A673 (cell line): ENCODE measurements around the gene PCDH11Y. TPM values are rescaled to one million over a fixed set of nuclear protein-coding genes. Genes with fewer than 3 reads are reported as not detected.
"Not testable (repeated sequence)": the region's sequence is repeated elsewhere in the genome, so short reads cannot be mapped to it uniquely, and the experiment has no call there.

Experiments used
- BruUV-seq: library from RNA; stranded (reverse); fragments of 400-500 nt; replicated peaks from 2 replicates; lab custom pipeline; 2021; lab: Mats Ljungman, UMichigan
- CTCF ChIA-PET: fragments of 300-600 bp; sonication (Branson Sonifier 250); formaldehyde crosslinking; loops from one replicate; lab custom pipeline; 2022; ENCODE audit warnings: antibody characterized with exemption; lab: Charles Lee
- POLR2A ChIA-PET: fragments of 300-600 bp; sonication (Branson Sonifier 250); formaldehyde crosslinking; loops from one replicate; lab custom pipeline; 2022; ENCODE audit warnings: antibody characterized with exemption; ENCODE audit not compliant: low non-redundant PET; lab: Charles Lee
- DNase-seq: peaks from one replicate; pipeline ENCODE4 v3.0.0-alpha.2; 2015; ENCODE audit warnings: low spot score
- H3K27ac ChIP-seq: fragments of 200-600 bp; sonication (generic); 2 replicates; pipeline ENCODE4 v1.5.1; 2016; ENCODE audit warnings: mixed run types, low read depth, mild to moderate bottlenecking, mixed read lengths, antibody characterized with exemption, low read length; ENCODE audit not compliant: poor library complexity, severe bottlenecking
- H3K27me3 ChIP-seq: fragments of 200-600 bp; sonication (generic); replicated peaks from 2 replicates; pipeline ENCODE4 v1.6.1; 2017; ENCODE audit warnings: mixed run types, low read depth, mild to moderate bottlenecking, mixed read lengths, antibody characterized with exemption, low read length; ENCODE audit not compliant: insufficient read depth, poor library complexity
- H3K36me3 ChIP-seq: fragments of 200-600 bp; sonication (generic); 2 replicates; pipeline ENCODE4 v1.6.1; 2016; ENCODE audit warnings: mixed run types, mild to moderate bottlenecking, mixed read lengths, antibody characterized with exemption, low read length; ENCODE audit not compliant: insufficient read depth, poor library complexity, severe bottlenecking
- H3K4me1 ChIP-seq: fragments of 200-600 bp; sonication (generic); 2 replicates; pipeline ENCODE4 v1.6.1; 2017; ENCODE audit warnings: mixed run types, mild to moderate bottlenecking, mixed read lengths, antibody characterized with exemption, low read length; ENCODE audit not compliant: insufficient read depth, poor library complexity, severe bottlenecking
- H3K4me3 ChIP-seq: fragments of 200-600 bp; sonication (generic); 2 replicates; pipeline ENCODE4 v1.5.1; 2016; ENCODE audit warnings: low read depth, mixed run types, mild to moderate bottlenecking, mixed read lengths, low read length; ENCODE audit not compliant: poor library complexity, severe bottlenecking
- H3K9me3 ChIP-seq: fragments of 200-600 bp; sonication (generic); 2 replicates; pipeline ENCODE4 v1.6.1; 2016; ENCODE audit warnings: mixed run types, low read depth, mild to moderate bottlenecking, mixed read lengths, antibody characterized with exemption, low read length; ENCODE audit not compliant: poor library complexity, severe bottlenecking
- intact Hi-C: fragments of 100-400 bp; cut with micrococcal nuclease; formaldehyde crosslinking; loops from one replicate; pipeline ENCODE4 v1.10.0; 2022; ENCODE audit not compliant: unreplicated experiment
- total RNA-seq: library from RNA; stranded (reverse); gene quantifications from 2 replicates; pipeline ENCODE4 v1.2.3, GENCODE V29; 2021

PCDH11Y gene
- total RNA-seq, 1 experiment from 2014 or later, result 1.1 TPM

DNA sequence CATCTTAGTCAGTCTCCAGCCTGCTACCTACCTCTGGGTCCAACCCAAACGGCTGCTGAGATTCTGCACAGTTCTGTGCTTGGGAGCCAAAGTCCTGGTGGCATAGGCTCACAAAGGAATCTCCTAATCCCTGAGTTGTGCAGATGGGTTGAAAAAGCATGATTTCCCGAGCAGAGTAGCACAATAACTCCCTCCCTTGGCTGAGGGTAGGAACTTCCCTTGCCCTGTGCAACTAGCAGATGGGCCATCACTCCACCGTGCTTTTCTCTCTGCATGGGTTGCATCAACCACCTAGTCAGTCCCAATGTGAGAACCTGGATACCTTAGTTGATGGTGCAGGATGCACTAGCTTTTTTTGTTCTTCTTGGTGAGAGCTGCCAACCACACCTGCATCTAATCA, 82.9 kb downstream of the PCDH11Y start:
- H3K36me3 ChIP-seq, BruUV-seq, POLR2A ChIA-PET, H3K4me3 ChIP-seq, H3K27ac ChIP-seq, DNase-seq, H3K4me1 ChIP-seq, intact Hi-C loops, H3K9me3 ChIP-seq, CTCF ChIA-PET, H3K27me3 ChIP-seq: not testable (repeated sequence)

DNA sequence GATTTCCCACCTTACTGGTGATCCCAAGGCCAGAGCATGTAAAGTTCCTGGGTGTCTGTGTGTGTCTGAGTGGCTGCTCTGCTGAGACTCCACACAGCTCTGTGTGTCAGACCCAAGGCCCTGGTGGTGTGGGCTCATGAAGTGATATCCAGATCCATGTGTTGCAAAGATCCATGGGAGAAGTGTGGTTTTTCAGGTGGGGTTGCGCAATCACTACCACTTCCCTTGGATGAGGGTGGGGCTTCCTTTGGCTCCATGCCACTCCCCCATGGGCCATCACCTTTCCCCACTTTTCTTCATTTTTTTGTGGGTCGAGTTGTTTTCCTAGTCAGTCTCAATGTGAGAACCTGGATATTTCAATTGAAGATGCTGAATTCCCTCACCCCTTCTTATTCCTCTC, 182.9 kb downstream of the PCDH11Y start:
- intact Hi-C loops, DNase-seq, CTCF ChIA-PET, H3K27ac ChIP-seq, H3K4me3 ChIP-seq, BruUV-seq, H3K36me3 ChIP-seq, POLR2A ChIA-PET, H3K27me3 ChIP-seq, H3K4me1 ChIP-seq, H3K9me3 ChIP-seq: not testable (repeated sequence)

DNA sequence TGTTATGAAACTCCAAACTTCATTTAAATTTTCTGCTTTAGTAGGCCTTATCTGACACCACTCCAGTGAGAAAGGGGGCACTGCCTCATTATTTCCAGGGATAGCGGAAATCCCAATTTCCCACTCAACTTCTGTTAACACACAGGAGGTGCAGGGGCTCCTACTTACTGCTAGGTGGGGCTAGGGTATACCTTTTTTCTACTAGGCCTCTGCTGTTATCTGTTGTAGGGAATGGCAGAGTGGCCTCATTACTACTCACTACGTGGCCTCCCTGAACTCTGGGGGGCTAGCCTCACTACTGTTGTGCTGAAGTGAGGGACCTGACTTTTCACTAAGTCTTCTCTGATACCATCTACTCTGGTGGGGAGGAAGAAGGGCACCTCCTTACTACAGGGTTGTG, 215.0 kb downstream of the PCDH11Y start:
- H3K4me3 ChIP-seq, intact Hi-C loops, H3K4me1 ChIP-seq, BruUV-seq, DNase-seq, H3K27me3 ChIP-seq, H3K9me3 ChIP-seq, H3K36me3 ChIP-seq, CTCF ChIA-PET, POLR2A ChIA-PET, H3K27ac ChIP-seq: not testable (repeated sequence)

DNA sequence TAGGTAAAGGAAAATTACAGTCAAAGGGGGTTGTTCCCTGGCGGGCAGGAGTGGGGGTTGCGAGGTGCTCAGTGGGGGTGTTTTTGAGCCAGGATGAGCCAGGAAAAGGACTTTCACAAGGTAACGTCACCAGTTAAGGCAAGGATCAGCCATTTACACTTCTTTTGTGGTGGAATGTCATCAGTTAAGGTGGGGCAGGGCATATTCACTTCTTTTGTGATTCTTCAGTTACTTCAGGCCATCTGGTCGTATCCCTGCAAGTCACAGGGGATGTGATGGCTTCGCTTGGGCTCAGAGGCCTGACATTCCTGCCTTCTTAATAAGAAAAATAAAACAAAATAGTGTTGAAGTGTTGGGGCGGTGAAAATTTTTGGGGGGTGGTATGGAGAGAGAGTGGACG, 324.8 kb downstream of the PCDH11Y start:
- DNase-seq, intact Hi-C loops, H3K27ac ChIP-seq, H3K9me3 ChIP-seq, CTCF ChIA-PET, H3K4me1 ChIP-seq, BruUV-seq, H3K4me3 ChIP-seq, H3K27me3 ChIP-seq, H3K36me3 ChIP-seq, POLR2A ChIA-PET: not testable (repeated sequence)

DNA sequence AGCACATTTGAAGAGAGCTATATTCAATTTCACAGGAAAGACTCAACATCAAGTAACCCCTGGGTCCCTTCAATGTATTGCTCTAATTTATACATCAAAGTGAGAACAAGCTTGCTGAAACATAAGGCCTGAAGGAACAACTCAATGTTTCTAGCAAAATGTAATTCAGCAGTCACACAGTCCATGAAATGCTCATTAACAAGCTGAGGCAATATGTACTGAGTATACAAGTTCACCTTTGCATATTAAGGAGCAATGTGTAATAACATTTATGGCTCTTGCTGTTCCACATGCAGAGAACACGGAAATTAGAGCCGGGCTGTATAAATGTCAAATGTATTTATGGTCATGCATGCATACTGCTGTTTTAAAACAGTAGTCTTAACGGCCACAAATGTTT, 342.1 kb downstream of the PCDH11Y start:
- H3K9me3 ChIP-seq, DNase-seq, POLR2A ChIA-PET, H3K27me3 ChIP-seq, H3K4me1 ChIP-seq, BruUV-seq, CTCF ChIA-PET, intact Hi-C loops, H3K27ac ChIP-seq, H3K36me3 ChIP-seq, H3K4me3 ChIP-seq: not testable (repeated sequence)

DNA sequence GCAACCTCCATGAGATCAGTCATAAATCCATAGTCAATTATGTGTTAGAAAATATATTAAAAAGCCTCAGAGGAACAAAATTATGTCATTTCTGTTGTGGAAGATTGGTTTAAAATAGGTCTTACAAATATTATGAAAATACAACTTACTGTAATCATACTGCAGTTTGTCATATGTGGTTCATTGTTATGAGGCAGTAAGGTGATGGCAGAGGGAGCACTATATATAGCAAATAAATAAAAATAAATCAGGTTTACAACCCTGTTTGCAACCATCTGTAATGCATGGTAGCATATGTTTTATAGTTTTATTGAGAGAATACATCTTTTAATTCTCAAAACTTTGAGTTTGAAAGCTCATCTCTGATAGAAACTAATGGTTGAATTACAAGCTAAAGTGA, 543.6 kb downstream of the PCDH11Y start:
- POLR2A ChIA-PET, H3K27me3 ChIP-seq, H3K9me3 ChIP-seq, BruUV-seq, H3K4me3 ChIP-seq, CTCF ChIA-PET, H3K27ac ChIP-seq, intact Hi-C loops, H3K36me3 ChIP-seq, DNase-seq, H3K4me1 ChIP-seq: not testable (repeated sequence)

DNA sequence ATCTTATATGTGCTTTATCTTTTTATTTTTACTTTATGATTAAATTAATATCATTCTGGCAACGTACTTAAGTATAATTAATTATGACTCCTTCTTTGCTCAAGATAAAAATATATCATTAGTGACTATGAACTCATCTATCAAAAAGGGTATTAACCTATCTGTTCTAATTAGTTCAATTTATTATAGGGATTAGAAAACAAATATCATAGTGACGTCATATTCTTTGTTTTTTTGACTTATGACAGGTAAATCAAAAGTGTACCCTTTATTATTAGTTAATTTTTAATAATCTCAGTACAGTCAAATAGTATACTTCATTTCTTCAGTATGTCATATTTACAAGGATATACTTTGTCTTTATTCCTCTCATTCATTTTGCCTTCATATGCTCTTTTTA, 638.5 kb downstream of the PCDH11Y start:
- POLR2A ChIA-PET, H3K9me3 ChIP-seq, CTCF ChIA-PET, DNase-seq, H3K4me3 ChIP-seq, BruUV-seq, H3K27me3 ChIP-seq, H3K4me1 ChIP-seq, H3K36me3 ChIP-seq, H3K27ac ChIP-seq, intact Hi-C loops: not testable (repeated sequence)

DNA sequence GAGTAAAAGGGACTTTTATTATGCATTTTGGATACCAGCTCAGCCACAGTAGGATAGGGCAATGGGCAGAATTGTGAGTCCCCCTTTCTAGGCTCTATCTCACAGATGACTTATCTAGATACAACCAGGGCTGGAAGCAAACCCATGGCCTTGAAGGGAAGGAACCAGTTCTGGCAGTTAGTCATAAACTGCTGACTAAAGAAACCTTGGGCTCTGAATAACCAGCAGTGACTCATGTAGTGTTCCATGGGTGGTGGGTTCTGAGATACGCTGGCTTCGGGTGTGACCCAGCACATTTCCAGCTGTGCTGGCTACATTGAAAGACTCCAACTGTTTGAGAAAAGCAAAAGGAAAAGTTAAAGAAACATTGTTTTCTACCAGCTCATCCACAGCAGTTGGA, 679.2 kb downstream of the PCDH11Y start:
- H3K9me3 ChIP-seq, CTCF ChIA-PET, H3K36me3 ChIP-seq, H3K4me1 ChIP-seq, DNase-seq, intact Hi-C loops, H3K4me3 ChIP-seq, H3K27ac ChIP-seq, POLR2A ChIA-PET, H3K27me3 ChIP-seq, BruUV-seq: not testable (repeated sequence)
